Measurements from ENCODE around the gene GIPC3.

Gene GIPC3

GRCh38 chr19:3589439-3589838 is 4.2 kb downstream of the GIPC3 start:
- no peak overlapping the region for H3K27ac Mint-ChIP-seq
- no peak overlapping the region for H3K4me3 Mint-ChIP-seq
- no peak for TF ChIP-seq CTCF (IDR thresholded peaks at IDR 0.05; ENCODE audit: unreplicated experiment in 3 of 3)
- H3K9me3 Mint-ChIP-seq = peaks cover 4% of the 10 kb centered on the region
- no peaks in the 10 kb centered on the region for H3K4me1 Mint-ChIP-seq
- H3K27me3 Mint-ChIP-seq (ENCODE audit: low read depth) = peaks cover 61% of the 10 kb centered on the region
- no peaks in the 10 kb centered on the region for H3K36me3 Mint-ChIP-seq (ENCODE audit: low read depth)

DNA sequence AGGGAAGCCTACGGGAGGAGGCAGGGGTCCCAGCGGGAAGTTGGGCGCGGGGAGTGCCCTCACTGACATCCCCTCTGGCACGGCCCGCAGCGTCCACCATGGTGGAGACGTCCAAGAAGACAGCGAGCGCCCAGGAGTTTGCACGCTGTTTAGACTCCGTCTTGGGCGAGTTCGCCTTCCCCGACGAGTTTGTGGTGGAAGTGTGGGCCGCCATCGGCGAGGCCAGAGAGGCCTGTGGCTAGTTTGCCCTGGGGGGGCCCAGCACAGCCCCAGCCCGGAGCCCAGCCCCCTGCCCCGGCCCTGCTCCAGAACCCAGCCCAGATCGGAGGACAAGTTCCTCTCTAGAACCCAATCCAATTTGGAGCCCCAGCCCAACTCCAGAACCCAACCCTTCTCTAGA is 4.7 kb downstream of the GIPC3 start:
- Mint-ChIP-seq H3K4me3 (no peak overlapping the region), H3K36me3 (ENCODE audit: low read depth) (no peaks in the 10 kb centered on the region), H3K27me3 (ENCODE audit: low read depth) (peaks cover 61% of the 10 kb centered on the region), H3K27ac (no peak overlapping the region), H3K4me1 (no peaks in the 10 kb centered on the region), H3K9me3 (peaks cover 4% of the 10 kb centered on the region)
- no peak for TF ChIP-seq CTCF (IDR thresholded peaks at IDR 0.05; ENCODE audit: unreplicated experiment in 3 of 3)

GRCh38 chr19:3590991-3591659 is 5.8 kb downstream of the GIPC3 start:
- Mint-ChIP-seq H3K27ac (no peak overlapping the region), H3K36me3 (ENCODE audit: low read depth) (no peaks in the 10 kb centered on the region), H3K9me3 (peaks cover 4% of the 10 kb centered on the region), H3K4me1 (no peaks in the 10 kb centered on the region), H3K4me3 (no peak overlapping the region), H3K27me3 (ENCODE audit: low read depth) (peaks cover 55% of the 10 kb centered on the region)
- TF ChIP-seq CTCF (IDR thresholded peaks at IDR 0.05; ENCODE audit: unreplicated experiment in 3 of 3) = no peak

GRCh38 chr19:3591876-3592613 is 6.8 kb downstream of the GIPC3 start:
- peaks cover 46% of the 10 kb centered on the region for H3K27me3 Mint-ChIP-seq (ENCODE audit: low read depth)
- no peaks in the 10 kb centered on the region for H3K36me3 Mint-ChIP-seq (ENCODE audit: low read depth)
- H3K4me3 Mint-ChIP-seq = no peak overlapping the region
- H3K9me3 Mint-ChIP-seq = peaks cover 4% of the 10 kb centered on the region
- no peak overlapping the region for H3K27ac Mint-ChIP-seq
- no peak for TF ChIP-seq CTCF (IDR thresholded peaks at IDR 0.05; ENCODE audit: unreplicated experiment in 3 of 3)
- no peaks in the 10 kb centered on the region for H3K4me1 Mint-ChIP-seq

GRCh38 chr19:3593156-3593555 is 7.9 kb downstream of the GIPC3 start:
- H3K9me3 Mint-ChIP-seq = peaks cover 4% of the 10 kb centered on the region
- no peak overlapping the region for H3K4me3 Mint-ChIP-seq
- H3K27ac Mint-ChIP-seq = no peak overlapping the region
- peaks cover 41% of the 10 kb centered on the region for H3K27me3 Mint-ChIP-seq (ENCODE audit: low read depth)
- no peak for TF ChIP-seq CTCF (IDR thresholded peaks at IDR 0.05; ENCODE audit: unreplicated experiment in 3 of 3)
- no peaks in the 10 kb centered on the region for H3K36me3 Mint-ChIP-seq (ENCODE audit: low read depth)
- no peaks in the 10 kb centered on the region for H3K4me1 Mint-ChIP-seq

Data from nephron (organoid).